OCI-LY1 (cell line): ENCODE results near the gene FADD.

ENCODE experiments used
- H2AFZ ChIP-seq: fragments of 200-600 bp; sonication (generic), shearing (Covaris generic); 2 replicates; pipeline ENCODE4 v1.6.0; 2014; ENCODE audit warnings: antibody characterized with exemption, mild to moderate bottlenecking, low read length
- H3F3A ChIP-seq: fragments of 200-600 bp; sonication (generic), shearing (Covaris generic); 2 replicates; pipeline ENCODE4 v1.6.0; 2014; ENCODE audit warnings: mild to moderate bottlenecking, antibody characterized with exemption, low read length, moderate library complexity; ENCODE audit not compliant: insufficient read depth
- H3K27ac ChIP-seq: fragments of 200-600 bp; sonication (generic); 2 replicates; pipeline ENCODE4 v1.5.1; 2014; ENCODE audit warnings: low read length, mixed run types, mild to moderate bottlenecking, low read depth; ENCODE audit not compliant: poor library complexity, severe bottlenecking
- H3K27me3 ChIP-seq: fragments of 200-600 bp; sonication (generic); 2 replicates; pipeline ENCODE4 v1.6.0; 2014; ENCODE audit warnings: antibody characterized with exemption, mild to moderate bottlenecking, low read length, moderate library complexity; ENCODE audit not compliant: insufficient read depth
- H3K36me3 ChIP-seq: fragments of 200-600 bp; sonication (generic); 2 replicates; pipeline ENCODE4 v1.6.1; 2014; ENCODE audit warnings: mild to moderate bottlenecking, antibody characterized with exemption, low read length, moderate library complexity, mixed read lengths; ENCODE audit not compliant: insufficient read depth
- H3K4me1 ChIP-seq: fragments of 200-600 bp; sonication (generic); 2 replicates; pipeline ENCODE4 v1.5.1; 2014; ENCODE audit warnings: mild to moderate bottlenecking, low read length, moderate library complexity; ENCODE audit not compliant: insufficient read depth, severe bottlenecking
- H3K4me2 ChIP-seq: fragments of 200-600 bp; sonication (generic), shearing (Covaris generic); 2 replicates; pipeline ENCODE4 v1.6.1; 2014; ENCODE audit warnings: low read length
- H3K4me3 ChIP-seq: fragments of 200-600 bp; sonication (generic); 2 replicates; pipeline ENCODE4 v1.5.1; 2014; ENCODE audit warnings: low read length, low read depth, mild to moderate bottlenecking, mixed read lengths; ENCODE audit not compliant: poor library complexity, severe bottlenecking
- H3K79me2 ChIP-seq: fragments of 200-600 bp; shearing (Covaris generic); 2 replicates; pipeline ENCODE4 v1.6.1; 2016; ENCODE audit warnings: mixed run types, low read length, mixed read lengths; ENCODE audit not compliant: insufficient read depth
- H3K9ac ChIP-seq: fragments of 200-600 bp; sonication (generic), shearing (Covaris generic); 2 replicates; pipeline ENCODE4 v1.6.1; 2014; ENCODE audit warnings: mild to moderate bottlenecking, low read length, mixed read lengths
- H3K9me2 ChIP-seq: fragments of 200-600 bp; sonication (generic), shearing (Covaris generic); 2 replicates; pipeline ENCODE4 v1.6.1; 2014; ENCODE audit warnings: low read depth, mild to moderate bottlenecking, low read length, mixed read lengths
- H3K9me3 ChIP-seq: fragments of 200-600 bp; shearing (Covaris generic); 2 replicates; pipeline ENCODE4 v1.6.1; 2014; ENCODE audit warnings: low read length, mixed read lengths
- H4K20me1 ChIP-seq: fragments of 200-600 bp; sonication (generic), shearing (Covaris generic); 2 replicates; pipeline ENCODE4 v1.6.0; 2016; ENCODE audit warnings: mild to moderate bottlenecking, low read length; ENCODE audit not compliant: insufficient read depth
- EZH2 ChIP-seq: fragments of 200-600 bp; sonication (generic), shearing (Covaris generic); IDR thresholded peaks from 2 replicates; pipeline ENCODE4 v1.8.0; 2017; ENCODE audit warnings: borderline replicate concordance, mixed run types, mild to moderate bottlenecking, antibody characterized with exemption, low read length, moderate library complexity, mixed read lengths
- TF ChIP-seq, protein P1 (sequence below): fragments of 200-600 bp; sonication (generic), shearing (Covaris generic); IDR thresholded peaks from 2 replicates; pipeline ENCODE4 v1.5.1; 2017; ENCODE audit warnings: mild to moderate bottlenecking, antibody characterized with exemption, low read length, moderate library complexity, mixed read lengths

The FADD gene

GRCh38 chr11:70226183-70226582 lies 23.1 kb downstream of the FADD start:
- Histone ChIP-seq H3K4me1 (no peaks in the 10 kb centered on the region), H3K36me3 (no peaks in the 10 kb centered on the region), H3K27me3 (0 out of 2 replicates have a peak, but pooled peaks cover 8% of the 10 kb centered on the region), H3F3A (no peaks in the 10 kb centered on the region), H3K4me3 (no peak overlapping the region), H3K27ac (no peak overlapping the region), H3K4me2 (no peak overlapping the region), H3K9ac (no peak overlapping the region), H3K9me2 (no peaks in the 10 kb centered on the region), H2AFZ (no peak overlapping the region), H4K20me1 (no peaks in the 10 kb centered on the region), H3K79me2 (no peaks in the 10 kb centered on the region), H3K9me3 (no peaks in the 10 kb centered on the region)
- TF ChIP-seq EZH2 = no peak
- TF ChIP-seq, protein P1, sequence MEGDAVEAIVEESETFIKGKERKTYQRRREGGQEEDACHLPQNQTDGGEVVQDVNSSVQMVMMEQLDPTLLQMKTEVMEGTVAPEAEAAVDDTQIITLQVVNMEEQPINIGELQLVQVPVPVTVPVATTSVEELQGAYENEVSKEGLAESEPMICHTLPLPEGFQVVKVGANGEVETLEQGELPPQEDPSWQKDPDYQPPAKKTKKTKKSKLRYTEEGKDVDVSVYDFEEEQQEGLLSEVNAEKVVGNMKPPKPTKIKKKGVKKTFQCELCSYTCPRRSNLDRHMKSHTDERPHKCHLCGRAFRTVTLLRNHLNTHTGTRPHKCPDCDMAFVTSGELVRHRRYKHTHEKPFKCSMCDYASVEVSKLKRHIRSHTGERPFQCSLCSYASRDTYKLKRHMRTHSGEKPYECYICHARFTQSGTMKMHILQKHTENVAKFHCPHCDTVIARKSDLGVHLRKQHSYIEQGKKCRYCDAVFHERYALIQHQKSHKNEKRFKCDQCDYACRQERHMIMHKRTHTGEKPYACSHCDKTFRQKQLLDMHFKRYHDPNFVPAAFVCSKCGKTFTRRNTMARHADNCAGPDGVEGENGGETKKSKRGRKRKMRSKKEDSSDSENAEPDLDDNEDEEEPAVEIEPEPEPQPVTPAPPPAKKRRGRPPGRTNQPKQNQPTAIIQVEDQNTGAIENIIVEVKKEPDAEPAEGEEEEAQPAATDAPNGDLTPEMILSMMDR = no peak

GRCh38 chr11:70226967-70227366 lies 23.9 kb downstream of the FADD start:
- H3K4me1 ChIP-seq = no peaks in the 10 kb centered on the region
- H3K27ac ChIP-seq = no peak overlapping the region
- H2AFZ ChIP-seq = no peak overlapping the region
- H3K9me3 ChIP-seq = no peaks in the 10 kb centered on the region
- no peaks in the 10 kb centered on the region for H3F3A ChIP-seq
- no peaks in the 10 kb centered on the region for H3K9me2 ChIP-seq
- no peaks in the 10 kb centered on the region for H3K79me2 ChIP-seq
- H3K36me3 ChIP-seq = no peaks in the 10 kb centered on the region
- no peak overlapping the region for H3K4me2 ChIP-seq
- H3K27me3 ChIP-seq = 0 out of 2 replicates have a peak, but pooled peaks cover 8% of the 10 kb centered on the region
- H3K9ac ChIP-seq = no peak overlapping the region
- H4K20me1 ChIP-seq = no peaks in the 10 kb centered on the region
- TF ChIP-seq, protein P1 = peak; percentile 68
- TF ChIP-seq EZH2 = no peak
- no peak overlapping the region for H3K4me3 ChIP-seq

DNA sequence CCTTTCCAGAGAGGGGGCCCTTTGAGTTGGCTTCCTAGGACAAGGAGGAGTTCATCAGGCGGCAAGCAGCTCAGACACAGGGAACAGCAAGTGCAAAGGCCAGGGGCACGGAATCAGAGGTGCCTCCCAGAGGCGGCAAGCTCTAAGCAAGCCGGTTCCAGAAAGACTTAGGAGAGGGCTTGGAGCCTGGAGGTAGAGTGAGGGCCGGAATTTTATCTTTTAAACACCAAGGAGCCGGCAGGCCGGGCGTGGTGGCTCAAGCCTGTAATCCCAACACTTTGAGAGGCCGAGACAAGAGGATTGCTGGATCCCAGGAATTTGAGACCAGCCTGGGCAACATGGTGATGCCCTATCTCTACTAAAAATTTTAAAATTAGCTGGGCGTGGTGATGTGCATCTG lies 26.6 kb downstream of the FADD start:
- no peak overlapping the region for H2AFZ ChIP-seq
- no peaks in the 10 kb centered on the region for H3K9me3 ChIP-seq
- no peaks in the 10 kb centered on the region for H3K4me1 ChIP-seq
- no peak for TF ChIP-seq EZH2
- TF ChIP-seq, protein P1 = no peak
- H3K9ac ChIP-seq = no peak overlapping the region
- H3K27me3 ChIP-seq = peaks cover 17% of the 10 kb centered on the region
- H3K4me2 ChIP-seq = no peak overlapping the region
- no peaks in the 10 kb centered on the region for H3K36me3 ChIP-seq
- no peak overlapping the region for H3K27ac ChIP-seq
- no peaks in the 10 kb centered on the region for H3K9me2 ChIP-seq
- no peaks in the 10 kb centered on the region for H4K20me1 ChIP-seq
- H3K4me3 ChIP-seq = no peak overlapping the region
- no peaks in the 10 kb centered on the region for H3K79me2 ChIP-seq
- no peaks in the 10 kb centered on the region for H3F3A ChIP-seq
